Neural cell (in vitro differentiated cells): Measurements from ENCODE around the gene GVQW3. TPM values are rescaled to one million over a fixed set of nuclear protein-coding genes. Genes with fewer than 3 reads are reported as not detected.

Experiments
- H2AFZ ChIP-seq: fragments of 200-600, 300-800 bp; sonication (generic), shearing (Covaris generic); 2 replicates; pipeline ENCODE4 v1.6.0; 2014; ENCODE audit warnings: low read depth, mild to moderate bottlenecking, antibody characterized with exemption, low read length, moderate library complexity
- H3F3A ChIP-seq: fragments of 200-600 bp; shearing (Covaris generic); 2 replicates; pipeline ENCODE4 v1.6.1; 2016; ENCODE audit warnings: mild to moderate bottlenecking, moderate library complexity, mixed read lengths, antibody characterized with exemption, low read length; ENCODE audit not compliant: insufficient read depth, poor library complexity, severe bottlenecking
- H3K27ac ChIP-seq: fragments of 200-600, 300-800 bp; sonication (generic), shearing (Covaris generic); 2 replicates; pipeline ENCODE4 v1.5.1; 2014; ENCODE audit warnings: mild to moderate bottlenecking, low read length, moderate library complexity
- H3K27me3 ChIP-seq: fragments of 300-800, 200-600 bp; sonication (generic), shearing (Covaris generic); 2 replicates; pipeline ENCODE4 v1.6.0; 2014; ENCODE audit warnings: mild to moderate bottlenecking, low read depth, low read length, moderate library complexity; ENCODE audit not compliant: insufficient read depth
- H3K36me3 ChIP-seq: fragments of 300-800, 200-600 bp; sonication (generic), shearing (Covaris generic); 2 replicates; pipeline ENCODE4 v1.5.1; 2014; ENCODE audit warnings: mild to moderate bottlenecking, antibody characterized with exemption, low read length, moderate library complexity; ENCODE audit not compliant: insufficient read depth
- H3K4me2 ChIP-seq: fragments of 300-800, 200-600 bp; sonication (generic), shearing (Covaris generic); 2 replicates; pipeline ENCODE4 v1.6.0; 2014; ENCODE audit warnings: mild to moderate bottlenecking, low read length
- H3K4me3 ChIP-seq: fragments of 300-800, 200-600 bp; sonication (generic), shearing (Covaris generic); 2 replicates; pipeline ENCODE4 v1.5.1; 2014; ENCODE audit warnings: mild to moderate bottlenecking, low read length, moderate library complexity
- H3K79me2 ChIP-seq: fragments of 200-600 bp; shearing (Covaris generic); replicated peaks from 2 replicates; pipeline ENCODE4 v1.6.0; 2014; ENCODE audit warnings: mild to moderate bottlenecking, low read length, moderate library complexity; ENCODE audit not compliant: insufficient read depth
- H3K9ac ChIP-seq: fragments of 300-800, 200-600 bp; sonication (generic), shearing (Covaris generic); 2 replicates; pipeline ENCODE4 v1.6.1; 2016; ENCODE audit warnings: mild to moderate bottlenecking, low read length, mixed read lengths
- H3K9me2 ChIP-seq: fragments of 200-600 bp; shearing (Covaris generic); 2 replicates; pipeline ENCODE4 v1.6.1; 2016; ENCODE audit warnings: mild to moderate bottlenecking, low read length, mixed read lengths; ENCODE audit not compliant: insufficient read depth
- H3K9me3 ChIP-seq: fragments of 200-600, 300-800 bp; sonication (generic), shearing (Covaris generic); 2 replicates; pipeline ENCODE4 v1.6.1; 2016; ENCODE audit warnings: mild to moderate bottlenecking, mixed run types, low read length, moderate library complexity, mixed read lengths
- H4K20me1 ChIP-seq: fragments of 200-600 bp; shearing (Covaris generic); 2 replicates; pipeline ENCODE4 v1.6.1; 2016; ENCODE audit warnings: mild to moderate bottlenecking, mixed run types; ENCODE audit not compliant: insufficient read depth
- EP300 ChIP-seq: fragments of 450-650 bp; conservative IDR thresholded peaks from 2 replicates; pipeline ENCODE4 v1.6.1; 2014; ENCODE audit warnings: antibody characterized with exemption, mild to moderate bottlenecking, moderate library complexity; ENCODE audit not compliant: poor library complexity, severe bottlenecking
- EZH2 ChIP-seq: fragments of 200-600, 300-800 bp; shearing (Covaris generic), sonication (generic); IDR thresholded peaks from 2 replicates; pipeline ENCODE4 v1.6.1; 2014; ENCODE audit warnings: antibody characterized with exemption, low read length, borderline replicate concordance, mild to moderate bottlenecking; ENCODE audit not compliant: insufficient read depth, poor library complexity, severe bottlenecking
- MXI1 ChIP-seq: fragments of 450-650 bp; conservative IDR thresholded peaks from 2 replicates; pipeline ENCODE4 v1.6.1; 2014; ENCODE audit warnings: antibody characterized with exemption, mild to moderate bottlenecking; ENCODE audit not compliant: poor library complexity, severe bottlenecking
- POLR2AphosphoS5 ChIP-seq: IDR thresholded peaks from 2 replicates; pipeline ENCODE4 v1.6.1; 2012
- RAD21 ChIP-seq: fragments of 450-650 bp; conservative IDR thresholded peaks from 2 replicates; pipeline ENCODE4 v1.6.1; 2014; ENCODE audit warnings: antibody characterized with exemption, mild to moderate bottlenecking, moderate library complexity
- SMC3 ChIP-seq: fragments of 450-650 bp; conservative IDR thresholded peaks from 2 replicates; pipeline ENCODE4 v1.6.1; 2014; ENCODE audit warnings: antibody characterized with exemption, mild to moderate bottlenecking, moderate library complexity; ENCODE audit not compliant: poor library complexity
- TAF1 ChIP-seq: IDR thresholded peaks from 2 replicates; pipeline ENCODE4 v1.6.1; 2012; ENCODE audit warnings: low read depth
- polyA plus RNA-seq: library from polyadenylated mRNA; depleted of rRNA; stranded (reverse); fragments of >200 nt; gene quantifications from 2 replicates; pipeline ENCODE4 v1.2.3, GENCODE V29; 2014
- TF ChIP-seq, protein P1 (sequence below): fragments of 450-650 bp; IDR thresholded peaks from 2 replicates; pipeline ENCODE4 v1.5.1; 2014; ENCODE audit warnings: antibody characterized with exemption, mild to moderate bottlenecking, moderate library complexity; ENCODE audit not compliant: poor library complexity, severe bottlenecking
- TF ChIP-seq, protein P2 (sequence below): IDR thresholded peaks from 2 replicates; pipeline ENCODE4 v1.6.1; 2012; ENCODE audit warnings: borderline replicate concordance

GVQW3 gene
- polyA plus RNA-seq, 1 donor from 2014 or later = 17.2 TPM

DNA sequence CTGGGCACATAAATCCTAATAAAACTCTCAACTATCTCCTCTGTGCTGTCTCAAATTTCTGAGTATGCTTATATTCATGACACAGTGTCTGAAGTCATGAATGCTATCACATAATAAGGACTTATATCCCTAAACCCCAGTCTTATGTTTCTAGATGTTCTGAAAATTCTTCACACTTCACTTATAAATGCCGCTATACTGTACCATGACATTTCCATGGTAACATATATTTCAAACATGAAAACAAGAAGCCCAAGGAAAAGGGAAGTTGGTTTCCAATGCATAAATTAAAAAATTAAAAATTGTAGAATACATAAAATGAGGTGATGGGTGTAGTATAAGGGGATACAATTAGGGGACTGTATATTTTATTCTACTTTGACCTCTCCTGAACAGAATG is 11.7 kb downstream of the GVQW3 start:
- no peak overlapping the region for H3K4me3 ChIP-seq
- no peak for TF ChIP-seq EP300
- TF ChIP-seq SMC3 = no peak
- no peak for TF ChIP-seq EZH2
- TF ChIP-seq TAF1 = no peak
- TF ChIP-seq, protein P1, sequence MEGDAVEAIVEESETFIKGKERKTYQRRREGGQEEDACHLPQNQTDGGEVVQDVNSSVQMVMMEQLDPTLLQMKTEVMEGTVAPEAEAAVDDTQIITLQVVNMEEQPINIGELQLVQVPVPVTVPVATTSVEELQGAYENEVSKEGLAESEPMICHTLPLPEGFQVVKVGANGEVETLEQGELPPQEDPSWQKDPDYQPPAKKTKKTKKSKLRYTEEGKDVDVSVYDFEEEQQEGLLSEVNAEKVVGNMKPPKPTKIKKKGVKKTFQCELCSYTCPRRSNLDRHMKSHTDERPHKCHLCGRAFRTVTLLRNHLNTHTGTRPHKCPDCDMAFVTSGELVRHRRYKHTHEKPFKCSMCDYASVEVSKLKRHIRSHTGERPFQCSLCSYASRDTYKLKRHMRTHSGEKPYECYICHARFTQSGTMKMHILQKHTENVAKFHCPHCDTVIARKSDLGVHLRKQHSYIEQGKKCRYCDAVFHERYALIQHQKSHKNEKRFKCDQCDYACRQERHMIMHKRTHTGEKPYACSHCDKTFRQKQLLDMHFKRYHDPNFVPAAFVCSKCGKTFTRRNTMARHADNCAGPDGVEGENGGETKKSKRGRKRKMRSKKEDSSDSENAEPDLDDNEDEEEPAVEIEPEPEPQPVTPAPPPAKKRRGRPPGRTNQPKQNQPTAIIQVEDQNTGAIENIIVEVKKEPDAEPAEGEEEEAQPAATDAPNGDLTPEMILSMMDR = no peak
- no peak for TF ChIP-seq POLR2AphosphoS5
- TF ChIP-seq RAD21 = no peak
- TF ChIP-seq MXI1 = no peak
- TF ChIP-seq, protein P2, sequence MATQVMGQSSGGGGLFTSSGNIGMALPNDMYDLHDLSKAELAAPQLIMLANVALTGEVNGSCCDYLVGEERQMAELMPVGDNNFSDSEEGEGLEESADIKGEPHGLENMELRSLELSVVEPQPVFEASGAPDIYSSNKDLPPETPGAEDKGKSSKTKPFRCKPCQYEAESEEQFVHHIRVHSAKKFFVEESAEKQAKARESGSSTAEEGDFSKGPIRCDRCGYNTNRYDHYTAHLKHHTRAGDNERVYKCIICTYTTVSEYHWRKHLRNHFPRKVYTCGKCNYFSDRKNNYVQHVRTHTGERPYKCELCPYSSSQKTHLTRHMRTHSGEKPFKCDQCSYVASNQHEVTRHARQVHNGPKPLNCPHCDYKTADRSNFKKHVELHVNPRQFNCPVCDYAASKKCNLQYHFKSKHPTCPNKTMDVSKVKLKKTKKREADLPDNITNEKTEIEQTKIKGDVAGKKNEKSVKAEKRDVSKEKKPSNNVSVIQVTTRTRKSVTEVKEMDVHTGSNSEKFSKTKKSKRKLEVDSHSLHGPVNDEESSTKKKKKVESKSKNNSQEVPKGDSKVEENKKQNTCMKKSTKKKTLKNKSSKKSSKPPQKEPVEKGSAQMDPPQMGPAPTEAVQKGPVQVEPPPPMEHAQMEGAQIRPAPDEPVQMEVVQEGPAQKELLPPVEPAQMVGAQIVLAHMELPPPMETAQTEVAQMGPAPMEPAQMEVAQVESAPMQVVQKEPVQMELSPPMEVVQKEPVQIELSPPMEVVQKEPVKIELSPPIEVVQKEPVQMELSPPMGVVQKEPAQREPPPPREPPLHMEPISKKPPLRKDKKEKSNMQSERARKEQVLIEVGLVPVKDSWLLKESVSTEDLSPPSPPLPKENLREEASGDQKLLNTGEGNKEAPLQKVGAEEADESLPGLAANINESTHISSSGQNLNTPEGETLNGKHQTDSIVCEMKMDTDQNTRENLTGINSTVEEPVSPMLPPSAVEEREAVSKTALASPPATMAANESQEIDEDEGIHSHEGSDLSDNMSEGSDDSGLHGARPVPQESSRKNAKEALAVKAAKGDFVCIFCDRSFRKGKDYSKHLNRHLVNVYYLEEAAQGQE = no peak

DNA sequence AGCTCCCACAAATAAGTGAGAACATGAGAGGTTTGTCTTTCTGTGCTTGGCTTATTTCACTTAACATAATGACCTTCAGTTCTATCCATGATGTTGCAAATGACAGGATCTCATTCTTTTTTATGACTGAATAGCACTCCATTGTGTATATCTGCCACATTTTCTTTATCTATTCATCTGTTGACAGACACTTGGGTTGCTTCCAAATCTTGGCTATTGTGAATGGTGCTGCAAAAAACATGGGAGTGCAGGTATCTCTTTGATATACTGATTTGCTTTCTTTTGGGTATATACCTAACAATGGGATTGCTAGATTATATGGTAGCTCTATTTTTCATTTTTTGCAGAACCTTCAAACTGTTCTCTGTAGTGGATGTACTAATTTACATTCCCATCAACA is 13.3 kb downstream of the GVQW3 start:
- H3K27ac ChIP-seq = no peak overlapping the region
- H3K9me3 ChIP-seq = no peaks in the 10 kb centered on the region
- no peaks in the 10 kb centered on the region for H3K36me3 ChIP-seq
- no peak overlapping the region for H2AFZ ChIP-seq
- H3K27me3 ChIP-seq = no peaks in the 10 kb centered on the region
- no peak overlapping the region for H3K9ac ChIP-seq
- no peaks in the 10 kb centered on the region for H3K79me2 ChIP-seq
- no peaks in the 10 kb centered on the region for H3K9me2 ChIP-seq
- H3F3A ChIP-seq = no peaks in the 10 kb centered on the region
- H4K20me1 ChIP-seq = no peaks in the 10 kb centered on the region
- TF ChIP-seq, protein P2 = no peak
- TF ChIP-seq, protein P1 = no peak
- TF ChIP-seq SMC3 (no peak), EZH2 (no peak)
- no peak overlapping the region for H3K4me2 ChIP-seq
- H3K4me3 ChIP-seq = no peak overlapping the region

More for the DNA sequence above, 11.7 kb downstream of the GVQW3 start:
- H3K9ac ChIP-seq = no peak overlapping the region
- no peaks in the 10 kb centered on the region for H3K79me2 ChIP-seq
- no peaks in the 10 kb centered on the region for H3K36me3 ChIP-seq
- no peaks in the 10 kb centered on the region for H3F3A ChIP-seq
- H3K27me3 ChIP-seq = no peaks in the 10 kb centered on the region
- H4K20me1 ChIP-seq = no peaks in the 10 kb centered on the region
- H3K9me3 ChIP-seq = no peaks in the 10 kb centered on the region
- no peaks in the 10 kb centered on the region for H3K9me2 ChIP-seq
- H3K27ac ChIP-seq = no peak overlapping the region
- H3K4me2 ChIP-seq = no peak overlapping the region
- H2AFZ ChIP-seq = no peak overlapping the region
